HG03457 (cell line): ENCODE measurements around the gene CPT1B.

Experiments used
- ATAC-seq: cut with Tn5 transposase; IDR thresholded peaks from one replicate; pipeline ENCODE4 v1.9.1; 2021; ENCODE audit warnings: moderate number of reproducible peaks; ENCODE audit not compliant: unreplicated experiment

The CPT1B gene

GRCh38 chr22:50587407-50587806 lies 9.2 kb upstream of the CPT1B start:
- ATAC-seq, result no peak

GRCh38 chr22:50586416-50586815 lies 8.2 kb upstream of the CPT1B start:
- ATAC-seq, result no peak

GRCh38 chr22:50585781-50586180 lies 7.6 kb upstream of the CPT1B start:
- no peak for ATAC-seq

GRCh38 chr22:50585238-50585637 lies 7.0 kb upstream of the CPT1B start:
- no peak for ATAC-seq

- no peak for ATAC-seq
Observed at GRCh38 chr22:50584106-50585096, 6.2 kb upstream of the CPT1B start.

- no peak for ATAC-seq
Observed at GRCh38 chr22:50583294-50583861, 5.2 kb upstream of the CPT1B start.

GRCh38 chr22:50582493-50583293 lies 4.5 kb upstream of the CPT1B start, which contains the start of gene CHKB:
CHKB (minus strand) TSS chr22:50582849; CDS start chr22:50582781, 68 bp downstream.
- peak; percentile 80 for ATAC-seq

GRCh38 chr22:50581950-50582492 lies 3.8 kb upstream of the CPT1B start:
- ATAC-seq, result no peak

GRCh38 chr22:50581031-50581949 lies 3.1 kb upstream of the CPT1B start:
- no peak for ATAC-seq

- no peak for ATAC-seq
Observed at GRCh38 chr22:50579752-50580151, 1.5 kb upstream of the CPT1B start.

- ATAC-seq, result no peak
Observed at GRCh38 chr22:50578776-50579310, 616 bp upstream of the CPT1B start.

- no peak for ATAC-seq
Observed at GRCh38 chr22:50577697-50577986, 585 bp downstream of the CPT1B start.

GRCh38 chr22:50576806-50577696 lies 1.2 kb downstream of the CPT1B start:
- no peak for ATAC-seq

- no peak for ATAC-seq
Observed at GRCh38 chr22:50576070-50576469, 2.2 kb downstream of the CPT1B start.

GRCh38 chr22:50575426-50575941 lies 2.7 kb downstream of the CPT1B start:
- no peak for ATAC-seq

- no peak for ATAC-seq
Observed at GRCh38 chr22:50574383-50574755, 3.9 kb downstream of the CPT1B start.

GRCh38 chr22:50573491-50574382 lies 4.5 kb downstream of the CPT1B start:
- no peak for ATAC-seq

- no peak for ATAC-seq
Observed at GRCh38 chr22:50572965-50573364, 5.3 kb downstream of the CPT1B start.
